Renal cortical epithelial cell (primary cell): Measurements from ENCODE around the gene RNU1-4. TPM values are rescaled to one million over a fixed set of nuclear protein-coding genes. Genes with fewer than 3 reads are reported as not detected.
A peak's percentile ranks its signal among the peaks of the same experiment; 100 is the strongest.
"Not testable (repeated sequence)": the region's sequence is repeated elsewhere in the genome, so short reads cannot be mapped to it uniquely, and the experiment has no call there.

Experiments used
- DNase-seq: peaks from one replicate; pipeline ENCODE4 v3.0.0-alpha.2; 2011; ENCODE audit warnings: low read depth
- total RNA-seq: library from RNA; depleted of rRNA; stranded (reverse); fragments of >200 nt; gene quantifications from 2 replicates; pipeline ENCODE4 v1.2.3, GENCODE V29; 2014

The RNU1-4 gene
- total RNA-seq, 1 donor from 2014 or later = under 0.01 TPM

DNA sequence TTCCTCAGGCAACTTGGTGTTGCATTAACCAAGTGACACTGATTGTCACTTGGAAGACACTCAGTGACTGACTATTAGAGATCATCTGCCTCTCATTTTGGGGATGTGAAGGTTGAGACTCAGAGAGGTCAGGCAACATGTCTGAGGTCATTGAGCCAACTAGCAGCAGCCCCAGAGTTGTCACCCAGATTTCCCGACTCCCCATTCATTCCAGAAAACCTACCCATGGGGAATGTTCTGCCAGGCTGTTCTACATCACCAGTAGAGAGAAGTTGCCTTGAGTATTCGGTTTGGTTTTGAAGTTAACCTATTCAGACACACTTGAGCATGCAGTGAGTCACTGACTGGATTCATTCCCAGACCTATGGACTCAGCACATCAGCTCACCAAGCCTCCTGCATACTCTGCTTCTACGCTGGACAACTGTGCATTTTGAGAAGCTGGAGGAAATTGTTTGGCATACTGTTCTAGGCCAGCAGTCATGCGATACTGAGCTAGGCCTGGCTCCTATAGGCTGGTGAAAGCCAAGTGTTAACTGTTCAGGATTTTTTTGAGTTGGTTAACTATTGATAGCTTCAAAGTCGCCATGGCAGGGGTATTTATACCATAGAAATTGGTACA lies 29.9 kb downstream of the RNU1-4 start:
- DNase-seq = peak; percentile 100

DNA sequence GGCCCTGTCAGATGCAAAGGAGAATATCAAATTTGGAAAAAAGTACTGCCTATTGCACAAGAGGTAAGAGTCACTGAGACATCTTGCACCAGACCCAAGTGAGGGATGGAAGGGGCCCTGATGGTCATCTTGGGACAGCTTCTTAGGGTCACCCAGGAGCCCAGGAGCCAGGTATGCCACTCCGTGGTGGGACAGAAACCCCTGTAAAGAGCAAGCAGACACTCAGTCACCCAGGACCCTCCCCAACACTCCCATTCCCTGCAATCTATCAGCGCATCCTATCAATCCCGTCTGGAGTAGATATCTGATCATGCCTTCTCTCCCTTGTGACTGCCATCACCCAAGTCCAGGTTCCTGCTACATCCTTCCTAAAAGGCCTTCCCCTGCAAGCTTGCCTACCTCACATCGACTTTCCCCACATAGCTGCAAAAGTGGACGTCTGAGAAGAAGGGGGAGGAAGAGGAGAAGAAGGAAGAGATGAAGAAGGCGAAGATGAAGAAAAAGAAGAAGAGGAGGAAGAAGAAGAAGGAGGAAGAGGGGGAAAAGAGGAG lies 30.7 kb downstream of the RNU1-4 start:
- not testable (repeated sequence) for DNase-seq

DNA sequence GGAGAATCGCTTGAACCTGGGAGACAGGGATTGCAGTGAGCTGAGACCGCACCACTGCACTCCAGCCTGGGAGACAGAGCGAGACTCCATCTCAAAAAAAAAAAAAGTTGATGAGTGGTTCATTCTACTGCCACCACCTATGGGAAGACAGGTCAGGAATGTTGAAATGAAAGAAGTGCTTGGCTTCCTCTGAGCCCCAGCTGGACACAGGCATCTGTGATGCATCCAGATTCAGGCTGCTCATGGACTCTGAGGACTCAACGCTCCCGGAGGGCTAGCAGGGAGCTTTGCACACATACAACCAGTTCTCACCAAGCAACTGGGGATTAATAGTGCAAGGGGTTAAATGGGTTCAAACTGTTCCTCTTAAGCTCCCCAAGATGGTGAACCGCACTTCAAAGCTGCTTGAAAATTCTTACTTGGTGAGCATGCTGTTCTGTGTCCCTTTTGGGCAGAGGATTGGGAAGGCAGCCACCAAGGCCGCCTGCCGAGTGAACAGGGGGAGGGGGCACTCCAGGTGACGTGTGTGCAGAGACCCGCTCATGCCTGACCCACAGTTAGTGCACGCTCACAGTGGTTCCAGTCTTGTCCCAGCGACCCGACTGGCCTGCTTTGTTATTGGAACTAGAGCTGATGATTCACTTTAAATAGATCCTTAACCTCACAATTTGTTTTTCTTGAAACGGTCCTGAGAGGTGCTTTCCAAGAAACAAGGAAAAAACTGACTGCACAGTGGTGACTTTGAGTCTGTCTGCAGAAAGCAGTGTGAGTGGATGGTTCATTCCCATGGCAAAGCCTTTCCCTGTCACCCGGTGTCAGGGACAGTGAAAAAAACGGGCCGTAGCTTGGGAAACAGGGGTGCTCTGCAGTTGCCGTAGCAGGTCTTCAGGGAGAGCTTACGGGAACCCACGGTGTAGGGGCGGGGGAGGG lies 32.2 kb downstream of the RNU1-4 start:
- peak; percentile 97 for DNase-seq

DNA sequence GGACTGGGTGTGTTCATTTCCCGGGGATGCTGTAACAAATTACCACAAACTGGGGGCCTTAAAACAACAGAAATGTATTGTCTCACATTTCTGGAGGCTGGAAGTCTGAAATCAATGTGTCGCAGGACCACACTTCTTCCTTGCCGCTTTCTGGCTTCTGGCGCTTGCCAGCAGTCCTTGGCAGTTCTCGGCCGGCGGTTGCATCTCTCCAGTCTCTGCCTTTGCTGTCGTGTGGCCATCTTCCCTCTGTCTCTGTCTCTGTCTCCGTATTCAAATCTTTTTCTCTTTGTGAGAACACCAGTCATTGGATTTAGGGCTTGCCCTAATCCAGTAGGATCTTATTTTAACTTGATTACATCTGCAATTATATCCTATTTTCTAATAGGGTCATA lies 32.9 kb downstream of the RNU1-4 start:
- DNase-seq = not testable (repeated sequence)

DNA sequence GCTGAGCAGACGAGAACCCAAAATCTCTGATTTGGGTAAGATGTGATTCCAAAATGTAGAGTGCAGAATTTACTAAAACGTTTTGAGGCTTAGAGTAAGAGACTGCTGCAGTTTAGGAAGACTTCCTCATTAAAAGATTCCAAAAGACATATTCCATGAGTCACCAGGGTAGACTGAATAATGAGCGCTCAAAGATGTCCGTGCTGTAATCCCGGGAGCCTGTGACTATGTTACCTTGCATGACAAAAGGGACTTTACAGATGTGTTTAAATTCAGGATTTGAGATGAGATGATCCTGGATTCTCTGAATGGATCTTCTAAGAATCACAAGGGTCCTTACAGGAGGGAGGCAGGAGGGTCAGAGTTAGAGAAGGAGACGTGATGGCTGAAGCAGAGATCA lies 33.4 kb downstream of the RNU1-4 start:
- DNase-seq = not testable (repeated sequence)

DNA sequence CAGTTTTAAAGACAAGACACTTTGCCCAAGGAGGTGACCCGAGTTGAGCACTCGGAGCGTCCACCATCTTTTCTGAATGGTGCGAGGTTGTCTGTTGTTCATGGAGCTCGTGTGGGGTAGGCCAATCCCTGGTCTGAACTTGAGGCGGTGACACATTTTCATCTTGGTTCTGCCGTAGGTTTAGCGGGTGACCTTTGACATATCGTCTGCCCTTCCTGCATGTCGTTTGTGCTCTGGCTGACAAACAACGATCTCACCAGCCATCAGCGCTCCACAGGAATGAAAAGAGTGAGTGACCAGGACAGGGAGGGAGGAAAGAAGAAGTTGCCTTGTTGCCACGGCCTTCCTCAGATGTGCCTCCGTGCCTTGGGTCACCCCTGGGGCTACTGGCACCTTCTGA lies 34.5 kb downstream of the RNU1-4 start:
- not testable (repeated sequence) for DNase-seq

DNA sequence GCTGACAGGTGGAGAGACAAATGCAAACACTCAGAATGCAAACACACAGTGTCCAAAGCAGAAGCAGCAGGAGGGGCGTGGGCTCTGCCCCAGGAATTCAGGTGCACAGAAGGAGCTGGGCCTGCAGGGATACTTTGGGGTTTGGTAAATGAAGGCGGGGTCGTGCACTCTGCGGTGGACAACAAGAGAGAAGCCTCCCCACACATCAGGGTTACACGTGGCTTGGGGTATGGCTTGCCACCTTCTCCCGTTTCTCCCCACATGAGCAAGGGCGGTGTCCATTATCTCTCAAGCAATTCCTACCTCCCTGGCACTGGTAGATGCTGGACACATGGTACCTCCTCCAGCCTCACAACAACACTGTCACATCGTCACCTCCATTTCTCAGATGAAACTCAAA lies 35.0 kb downstream of the RNU1-4 start:
- DNase-seq = not testable (repeated sequence)

DNA sequence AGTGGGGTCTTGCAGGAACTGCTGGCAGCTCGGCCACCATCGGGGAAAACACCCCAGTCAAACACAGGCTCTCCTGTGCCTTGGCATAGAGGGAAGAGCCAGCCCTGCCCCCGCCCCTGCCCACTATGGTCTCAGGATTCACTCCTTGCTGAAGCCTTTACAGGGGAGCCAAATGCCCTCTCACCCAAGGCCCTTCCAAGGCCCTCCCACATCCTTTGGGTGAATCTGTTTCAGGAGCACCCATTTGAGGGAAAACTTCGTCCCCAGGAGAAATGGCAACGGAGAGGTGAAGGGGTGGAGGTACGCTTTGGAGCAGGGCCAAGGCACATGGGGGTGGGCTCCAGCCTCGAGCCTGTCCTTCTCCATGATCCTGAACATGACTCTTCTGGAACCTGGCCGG lies 35.9 kb downstream of the RNU1-4 start:
- not testable (repeated sequence) for DNase-seq

DNA sequence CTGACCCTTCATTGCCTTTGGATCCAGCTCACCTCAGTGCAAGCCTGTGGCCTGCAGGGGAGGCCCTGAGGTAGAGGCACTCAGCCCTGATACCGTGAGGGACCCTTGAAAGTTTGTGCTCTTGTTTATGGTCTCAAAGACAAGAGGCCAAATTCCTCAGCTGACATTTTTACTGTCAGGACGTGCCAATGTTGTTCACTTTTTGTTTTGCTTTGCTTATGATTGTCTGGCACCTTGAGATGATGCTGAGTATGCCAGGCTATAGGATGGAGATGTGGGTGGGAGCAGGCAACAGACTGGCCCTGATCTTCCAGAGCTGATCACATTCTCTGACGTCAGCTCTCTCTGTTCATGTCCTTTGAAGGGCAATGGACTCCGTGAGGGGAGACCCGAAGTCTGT lies 36.5 kb downstream of the RNU1-4 start:
- not testable (repeated sequence) for DNase-seq

DNA sequence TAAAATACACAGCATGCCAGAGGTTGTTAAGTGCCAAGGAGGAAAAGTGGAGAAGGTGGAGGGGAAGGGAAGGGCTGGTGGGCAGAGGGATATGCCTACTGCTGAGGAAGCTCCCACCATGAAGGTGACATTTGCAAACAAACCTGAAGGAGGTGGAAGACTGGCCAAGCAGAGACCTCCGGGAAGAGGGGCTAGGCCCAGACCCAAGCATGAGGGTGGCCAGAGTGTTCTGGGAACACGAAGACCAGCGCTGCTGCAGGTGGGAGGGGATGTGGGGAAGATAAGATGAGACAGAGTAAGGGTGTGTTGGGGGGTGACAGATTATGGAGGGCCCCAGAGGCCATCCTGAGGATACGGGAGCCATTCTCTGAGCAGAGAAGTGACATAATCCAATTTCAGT lies 37.5 kb downstream of the RNU1-4 start:
- not testable (repeated sequence) for DNase-seq

DNA sequence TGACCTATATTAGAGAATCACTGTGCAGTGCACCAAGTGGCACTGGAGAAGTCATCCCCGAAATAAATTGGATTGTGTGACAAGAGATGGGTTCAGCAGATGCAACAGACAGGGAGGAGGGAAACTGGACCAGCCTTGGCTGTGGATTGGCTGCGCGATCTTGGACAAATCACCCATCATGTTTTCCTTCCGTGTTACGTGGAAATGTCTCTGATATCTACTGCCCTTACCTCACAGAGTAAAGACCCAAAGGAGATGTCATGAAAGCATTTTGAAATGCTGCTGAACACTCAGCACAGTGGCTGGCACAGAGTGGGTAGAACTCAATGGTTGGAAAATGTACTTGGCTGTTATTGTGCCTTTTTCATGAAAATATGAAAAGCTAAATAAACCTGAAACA lies 39.2 kb downstream of the RNU1-4 start:
- not testable (repeated sequence) for DNase-seq

DNA sequence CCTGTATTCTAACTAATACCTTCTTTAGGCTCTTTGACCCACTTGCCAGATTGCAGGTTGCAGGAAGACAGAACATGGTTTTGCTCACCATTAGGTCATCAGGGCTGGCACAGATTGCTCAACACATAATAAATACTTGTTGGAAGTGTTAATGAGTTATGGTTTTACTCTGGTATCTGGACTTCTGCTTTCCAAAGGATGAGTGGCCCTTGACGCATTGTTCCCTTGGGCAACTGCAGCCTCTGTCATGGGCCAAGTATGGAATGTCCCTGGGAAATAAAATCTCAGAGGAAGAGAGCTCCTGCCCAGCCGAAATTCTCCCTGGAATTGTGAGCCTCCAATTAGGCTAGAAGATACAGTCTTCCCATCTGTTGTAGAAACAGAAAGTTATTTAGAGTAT lies 40.7 kb downstream of the RNU1-4 start:
- not testable (repeated sequence) for DNase-seq

DNA sequence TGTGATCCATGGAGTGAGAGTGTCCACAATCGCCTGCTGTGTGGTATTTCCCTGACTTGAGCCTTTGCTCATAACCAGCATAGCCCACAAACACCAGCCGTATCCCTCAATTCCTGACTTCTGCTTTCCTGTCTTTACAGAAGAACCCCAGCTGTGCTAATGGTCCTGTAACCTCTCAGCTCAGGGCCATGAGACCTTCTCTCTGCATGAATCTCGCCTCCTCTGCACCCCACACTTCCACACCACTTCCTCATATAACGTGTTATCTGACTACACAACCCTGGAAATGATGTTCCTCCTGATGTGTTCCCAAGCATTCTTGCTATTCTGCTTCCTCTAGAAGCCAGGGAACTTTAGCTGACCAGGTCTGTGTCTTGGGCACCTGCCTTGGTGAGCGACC lies 41.3 kb downstream of the RNU1-4 start:
- DNase-seq = not testable (repeated sequence)

DNA sequence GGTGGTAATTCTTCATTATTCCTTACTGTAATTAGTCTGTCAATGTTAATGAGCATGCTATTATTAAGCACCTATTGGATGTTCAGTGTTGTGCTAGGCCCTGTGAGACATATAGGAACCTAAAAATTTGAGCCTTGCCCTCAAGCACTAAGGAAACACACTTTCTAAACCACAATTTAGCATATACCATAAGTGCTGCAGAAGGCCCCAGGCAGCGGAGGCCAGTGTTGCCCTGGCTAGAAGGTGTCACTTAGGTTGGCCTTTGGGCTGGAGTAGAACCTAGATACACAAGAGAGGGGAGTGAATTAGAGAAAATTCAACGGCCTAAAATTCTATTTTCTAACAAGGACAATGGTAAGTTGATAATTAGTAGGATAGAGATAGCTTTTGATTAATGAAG lies 44.6 kb downstream of the RNU1-4 start:
- DNase-seq = not testable (repeated sequence)

DNA sequence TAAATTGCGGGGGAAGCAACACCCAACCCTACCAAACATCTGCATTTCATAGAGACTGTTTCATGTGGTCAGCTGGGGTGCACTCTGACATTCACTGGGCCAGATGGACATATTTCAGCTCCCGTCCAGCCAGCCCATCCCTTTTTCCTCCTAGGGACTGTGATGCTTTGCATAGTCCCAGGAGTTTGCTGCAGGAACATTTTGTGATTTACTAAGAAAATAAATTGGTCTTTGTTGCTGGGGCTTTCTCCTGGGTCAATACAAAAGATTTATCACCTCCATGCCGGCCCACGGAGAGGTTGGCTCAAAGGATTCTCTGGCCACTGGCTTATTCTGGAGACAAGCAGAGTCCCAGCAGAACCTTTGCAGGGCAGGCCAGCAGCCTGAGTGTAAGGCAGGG lies 46.0 kb downstream of the RNU1-4 start:
- DNase-seq = not testable (repeated sequence)

DNA sequence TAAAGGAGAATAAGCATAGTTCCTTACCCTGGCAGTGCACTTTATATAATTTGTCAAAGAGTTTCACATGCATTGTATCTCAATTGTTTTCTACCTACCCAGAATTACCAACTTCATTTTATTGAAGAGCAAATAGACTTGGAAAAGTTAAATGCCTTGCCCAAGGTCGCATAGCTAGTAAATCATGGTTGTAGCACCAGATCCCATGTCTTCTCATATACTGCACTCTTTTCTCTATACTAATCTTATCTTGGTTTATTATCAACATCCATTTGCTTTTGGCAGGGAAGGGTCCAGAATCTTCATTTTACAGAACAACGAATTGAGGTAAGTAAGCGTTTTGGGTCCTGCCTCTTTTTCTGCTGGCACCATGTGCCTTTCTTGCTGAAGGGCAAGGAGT lies 46.9 kb downstream of the RNU1-4 start:
- not testable (repeated sequence) for DNase-seq

DNA sequence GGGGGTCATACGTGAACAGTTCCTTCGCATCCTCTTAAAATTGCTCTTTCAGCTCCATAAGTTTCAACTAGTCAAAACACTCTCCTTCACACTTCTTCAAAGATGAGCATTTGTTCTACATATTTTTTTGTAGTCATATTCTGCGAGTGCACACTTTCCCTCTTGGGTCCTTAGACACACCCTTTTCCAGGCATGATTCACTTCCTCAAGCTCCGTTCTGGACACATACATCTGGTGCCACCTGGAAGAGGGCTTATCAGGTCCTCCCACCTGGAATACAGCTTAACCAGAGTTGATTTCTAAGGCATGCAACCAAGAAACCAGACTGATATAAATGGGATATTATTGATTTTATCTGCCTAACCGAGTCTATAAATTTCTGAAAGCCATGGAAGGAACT lies 47.4 kb downstream of the RNU1-4 start:
- not testable (repeated sequence) for DNase-seq

Other genes with a start within 250 kb of the RNU1-4 start
- gene RNU1-1, start 226.2 kb upstream of the RNU1-4 start, total RNA-seq = under 0.01 TPM in 2 replicates
- gene NBPF1, start 127.0 kb upstream of the RNU1-4 start, total RNA-seq = 8.3 and 41.8 TPM in 2 replicates
- gene RNU1-3, start 73.6 kb upstream of the RNU1-4 start, total RNA-seq = under 0.01 TPM in 2 replicates
- gene RNU1-2, start 155.5 kb downstream of the RNU1-4 start, total RNA-seq = under 0.01 TPM in 2 replicates
- 5.2 and 15.4 TPM in 2 replicates for gene CROCC, start 181.4 kb downstream of the RNU1-4 start, total RNA-seq
- 2.6 and 10.6 TPM in 2 replicates for gene MFAP2, start 240.1 kb downstream of the RNU1-4 start, total RNA-seq